K562 (cell line): Measurements from ENCODE around the gene TXLNG. TPM values are rescaled to one million over a fixed set of nuclear protein-coding genes. Genes with fewer than 3 reads are reported as not detected.

ENCODE experiments used
- BACH1 ChIP-seq: fragments of 200-800 bp; sonication (Bioruptor generic); IDR thresholded peaks from 2 replicates; pipeline ENCODE4 v1.6.1; 2016; ENCODE audit warnings: missing genetic modification characterization, missing compliant biosample characterization
- C11orf30 ChIP-seq: fragments of 450-650 bp; IDR thresholded peaks from 2 replicates; pipeline ENCODE4 v1.6.1; 2016; ENCODE audit warnings: low read depth, mild to moderate bottlenecking
- polyA plus RNA-seq, 8 experiments: library from polyadenylated mRNA; depleted of rRNA in 4 of 8; stranded (reverse) in 5 of 8; unstranded in 3 of 8; fragments of >200 nt; fragmentation: Nextera tagmentation in 2 of 8; fragmentation: Illumina TruSeq in 1 of 8; extraction: Ambion mirVana in 2 of 8; extraction: Trizol in 1 of 8; gene quantifications; 2 replicates each; pipeline versions ENCODE4 v1.2.1 to v1.2.3, GENCODE V29; 2011 to 2014; ENCODE audit warnings: inconsistent platforms in 1 of 8, missing spikeins in 1 of 8
- total RNA-seq, 7 experiments: library from RNA; depleted of rRNA in 6 of 7; stranded (reverse); fragments of >200 nt in 6 of 7; fragmentation: Illumina TruSeq in 2 of 7; extraction: Trizol in 2 of 7; gene quantifications; 2 replicates each; pipeline versions ENCODE4 v1.2.1 to v1.2.3, GENCODE V29; 2011 to 2021; ENCODE audit warnings: low replicate concordance in 1 of 7
- TF ChIP-seq, protein P1 (sequence below), 2 experiments: fragments of 450-650 bp; formaldehyde crosslinking in 1 of 2; IDR thresholded peaks; 2 replicates each; pipeline versions ENCODE4 v1.4.0 to v1.6.1; 2014 to 2020; ENCODE audit warnings: mild to moderate bottlenecking in 2 of 2, borderline replicate concordance in 1 of 2, low read depth in 1 of 2
- TF ChIP-seq, protein P2 (sequence below): fragments of 450-650 bp; formaldehyde crosslinking; IDR thresholded peaks from 2 replicates; pipeline ENCODE4 v1.4.0; 2020; ENCODE audit warnings: mild to moderate bottlenecking, moderate library complexity
- TF ChIP-seq, protein P3 (sequence below), 2 experiments: fragments of 450-650 bp in 1 of 2; sonication (generic) in 1 of 2; formaldehyde crosslinking in 1 of 2; IDR thresholded peaks; 2 replicates each; pipeline versions ENCODE4 v1.7.1 to v1.9.0; 2016 to 2022; ENCODE audit warnings: inconsistent platforms in 1 of 2, mild to moderate bottlenecking in 1 of 2, missing genetic modification reagents in 1 of 2

TXLNG gene
- total and polyA plus RNA-seq, 9 of the 15 experiments (the other 6 are each of a cell fraction or from before 2014, with no cell fraction given) = 13.1 to 47.0 (median 31.6) TPM

DNA sequence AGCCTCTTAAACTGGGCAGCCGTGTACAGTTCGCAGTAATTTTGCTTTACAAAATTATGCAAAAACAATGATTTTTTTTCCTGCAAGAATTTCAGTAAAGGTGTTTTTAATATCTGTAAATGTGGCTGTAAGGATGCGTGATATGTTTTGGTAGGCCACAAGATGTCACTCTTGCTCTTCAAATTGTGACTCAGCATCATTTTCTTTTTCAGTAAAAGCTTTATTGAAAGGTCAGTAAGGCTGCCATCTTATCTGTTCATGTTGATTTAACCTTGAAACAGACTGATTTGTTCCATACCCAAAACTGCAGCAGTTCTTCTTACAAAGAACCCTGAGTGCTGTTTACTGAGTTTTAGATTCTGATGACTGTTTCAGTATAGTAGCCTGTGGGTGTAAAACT is 39.9 kb downstream of the TXLNG start (continued):
- TF ChIP-seq, protein P1, sequence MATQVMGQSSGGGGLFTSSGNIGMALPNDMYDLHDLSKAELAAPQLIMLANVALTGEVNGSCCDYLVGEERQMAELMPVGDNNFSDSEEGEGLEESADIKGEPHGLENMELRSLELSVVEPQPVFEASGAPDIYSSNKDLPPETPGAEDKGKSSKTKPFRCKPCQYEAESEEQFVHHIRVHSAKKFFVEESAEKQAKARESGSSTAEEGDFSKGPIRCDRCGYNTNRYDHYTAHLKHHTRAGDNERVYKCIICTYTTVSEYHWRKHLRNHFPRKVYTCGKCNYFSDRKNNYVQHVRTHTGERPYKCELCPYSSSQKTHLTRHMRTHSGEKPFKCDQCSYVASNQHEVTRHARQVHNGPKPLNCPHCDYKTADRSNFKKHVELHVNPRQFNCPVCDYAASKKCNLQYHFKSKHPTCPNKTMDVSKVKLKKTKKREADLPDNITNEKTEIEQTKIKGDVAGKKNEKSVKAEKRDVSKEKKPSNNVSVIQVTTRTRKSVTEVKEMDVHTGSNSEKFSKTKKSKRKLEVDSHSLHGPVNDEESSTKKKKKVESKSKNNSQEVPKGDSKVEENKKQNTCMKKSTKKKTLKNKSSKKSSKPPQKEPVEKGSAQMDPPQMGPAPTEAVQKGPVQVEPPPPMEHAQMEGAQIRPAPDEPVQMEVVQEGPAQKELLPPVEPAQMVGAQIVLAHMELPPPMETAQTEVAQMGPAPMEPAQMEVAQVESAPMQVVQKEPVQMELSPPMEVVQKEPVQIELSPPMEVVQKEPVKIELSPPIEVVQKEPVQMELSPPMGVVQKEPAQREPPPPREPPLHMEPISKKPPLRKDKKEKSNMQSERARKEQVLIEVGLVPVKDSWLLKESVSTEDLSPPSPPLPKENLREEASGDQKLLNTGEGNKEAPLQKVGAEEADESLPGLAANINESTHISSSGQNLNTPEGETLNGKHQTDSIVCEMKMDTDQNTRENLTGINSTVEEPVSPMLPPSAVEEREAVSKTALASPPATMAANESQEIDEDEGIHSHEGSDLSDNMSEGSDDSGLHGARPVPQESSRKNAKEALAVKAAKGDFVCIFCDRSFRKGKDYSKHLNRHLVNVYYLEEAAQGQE (IDR thresholded peaks at IDR 0.05; ENCODE audit: borderline replicate concordance) = peak; percentile 37; the same call in 1 of the 2 replicates
- TF ChIP-seq, protein P1 (CRISPR knock-in tag; IDR thresholded peaks at IDR 0.05; ENCODE audit: low read depth) = no peak
- TF ChIP-seq C11orf30 (peak; percentile 61), BACH1 (tag) (peak; percentile 65; the same call in 1 of the 2 replicates)
- TF ChIP-seq, protein P2, sequence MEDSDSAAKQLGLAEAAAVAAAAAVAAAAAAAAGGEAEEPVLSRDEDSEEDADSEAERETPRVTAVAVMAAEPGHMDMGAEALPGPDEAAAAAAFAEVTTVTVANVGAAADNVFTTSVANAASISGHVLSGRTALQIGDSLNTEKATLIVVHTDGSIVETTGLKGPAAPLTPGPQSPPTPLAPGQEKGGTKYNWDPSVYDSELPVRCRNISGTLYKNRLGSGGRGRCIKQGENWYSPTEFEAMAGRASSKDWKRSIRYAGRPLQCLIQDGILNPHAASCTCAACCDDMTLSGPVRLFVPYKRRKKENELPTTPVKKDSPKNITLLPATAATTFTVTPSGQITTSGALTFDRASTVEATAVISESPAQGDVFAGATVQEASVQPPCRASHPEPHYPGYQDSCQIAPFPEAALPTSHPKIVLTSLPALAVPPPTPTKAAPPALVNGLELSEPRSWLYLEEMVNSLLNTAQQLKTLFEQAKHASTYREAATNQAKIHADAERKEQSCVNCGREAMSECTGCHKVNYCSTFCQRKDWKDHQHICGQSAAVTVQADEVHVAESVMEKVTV = 0 out of 2 replicates have a peak, but pooled peaks have one; percentile 15
- TF ChIP-seq, protein P3, sequence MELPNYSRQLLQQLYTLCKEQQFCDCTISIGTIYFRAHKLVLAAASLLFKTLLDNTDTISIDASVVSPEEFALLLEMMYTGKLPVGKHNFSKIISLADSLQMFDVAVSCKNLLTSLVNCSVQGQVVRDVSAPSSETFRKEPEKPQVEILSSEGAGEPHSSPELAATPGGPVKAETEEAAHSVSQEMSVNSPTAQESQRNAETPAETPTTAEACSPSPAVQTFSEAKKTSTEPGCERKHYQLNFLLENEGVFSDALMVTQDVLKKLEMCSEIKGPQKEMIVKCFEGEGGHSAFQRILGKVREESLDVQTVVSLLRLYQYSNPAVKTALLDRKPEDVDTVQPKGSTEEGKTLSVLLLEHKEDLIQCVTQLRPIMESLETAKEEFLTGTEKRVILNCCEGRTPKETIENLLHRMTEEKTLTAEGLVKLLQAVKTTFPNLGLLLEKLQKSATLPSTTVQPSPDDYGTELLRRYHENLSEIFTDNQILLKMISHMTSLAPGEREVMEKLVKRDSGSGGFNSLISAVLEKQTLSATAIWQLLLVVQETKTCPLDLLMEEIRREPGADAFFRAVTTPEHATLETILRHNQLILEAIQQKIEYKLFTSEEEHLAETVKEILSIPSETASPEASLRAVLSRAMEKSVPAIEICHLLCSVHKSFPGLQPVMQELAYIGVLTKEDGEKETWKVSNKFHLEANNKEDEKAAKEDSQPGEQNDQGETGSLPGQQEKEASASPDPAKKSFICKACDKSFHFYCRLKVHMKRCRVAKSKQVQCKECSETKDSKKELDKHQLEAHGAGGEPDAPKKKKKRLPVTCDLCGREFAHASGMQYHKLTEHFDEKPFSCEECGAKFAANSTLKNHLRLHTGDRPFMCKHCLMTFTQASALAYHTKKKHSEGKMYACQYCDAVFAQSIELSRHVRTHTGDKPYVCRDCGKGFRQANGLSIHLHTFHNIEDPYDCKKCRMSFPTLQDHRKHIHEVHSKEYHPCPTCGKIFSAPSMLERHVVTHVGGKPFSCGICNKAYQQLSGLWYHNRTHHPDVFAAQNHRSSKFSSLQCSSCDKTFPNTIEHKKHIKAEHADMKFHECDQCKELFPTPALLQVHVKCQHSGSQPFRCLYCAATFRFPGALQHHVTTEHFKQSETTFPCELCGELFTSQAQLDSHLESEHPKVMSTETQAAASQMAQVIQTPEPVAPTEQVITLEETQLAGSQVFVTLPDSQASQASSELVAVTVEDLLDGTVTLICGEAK (IDR thresholded peaks at IDR 0.05) = peak; percentile 85
- TF ChIP-seq, protein P3 (CRISPR knock-in tag; IDR thresholded peaks at IDR 0.05) = peak; percentile 78; the same call in 1 of the 2 replicates
- TF ChIP-seq, all 486 proteins: peak for 15
